ENCODE results near the gene MTCL1.
"Not testable (repeated sequence)": the region's sequence is repeated elsewhere in the genome, so short reads cannot be mapped to it uniquely, and the experiment has no call there.

MTCL1 gene

GRCh38 chr18:8745355-8746014 is 40.1 kb downstream of the MTCL1 start:
- no peak for DNase-seq

- no peak for DNase-seq
Observed at GRCh38 chr18:8747440-8747937, 42.1 kb downstream of the MTCL1 start.

DNA sequence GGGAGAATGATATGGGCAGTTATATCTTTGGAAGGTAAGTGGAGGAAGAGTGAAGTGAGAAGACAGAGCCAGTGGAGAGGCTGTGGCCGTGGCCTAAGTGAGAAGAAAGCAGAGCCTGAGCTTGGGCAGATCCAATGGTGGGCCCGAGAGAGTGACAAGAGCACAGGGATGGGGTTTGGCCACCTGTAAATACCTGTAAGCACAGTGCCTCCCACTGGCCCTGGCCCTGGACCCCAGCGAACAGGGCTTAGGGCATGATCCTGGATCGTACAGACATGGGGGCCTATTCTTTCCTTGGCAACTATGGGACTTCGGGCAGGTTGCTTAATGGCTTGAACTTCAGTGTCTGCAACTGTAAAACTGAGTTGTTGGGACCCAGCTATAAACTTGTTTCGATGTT is 44.1 kb downstream of the MTCL1 start:
- no peak for DNase-seq

- DNase-seq = no peak
Observed at GRCh38 chr18:8750954-8751415, 45.6 kb downstream of the MTCL1 start.

DNA sequence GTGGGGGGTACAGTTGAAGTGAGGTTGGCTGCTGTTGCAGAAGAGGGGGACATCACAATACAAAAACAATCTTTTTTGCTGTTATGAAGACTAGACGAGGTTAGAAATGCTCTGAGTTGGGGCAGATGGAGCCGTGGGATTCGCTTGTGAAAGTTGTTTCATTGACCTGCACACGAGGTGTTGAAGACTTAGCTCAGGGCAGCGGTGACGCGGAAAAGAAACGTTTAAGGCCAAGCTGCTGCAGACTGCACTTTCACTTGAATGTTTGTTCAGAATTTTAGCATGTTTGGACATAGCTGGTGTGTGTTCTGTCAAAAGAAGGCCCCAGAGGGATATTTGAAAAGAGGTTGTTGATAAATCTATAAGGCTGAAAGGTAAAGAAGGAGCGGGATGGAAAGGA is 46.3 kb downstream of the MTCL1 start:
- no peak for DNase-seq

- no peak for DNase-seq
Observed at GRCh38 chr18:8752329-8752728, 47.0 kb downstream of the MTCL1 start.

GRCh38 chr18:8754995-8755960 is 49.9 kb downstream of the MTCL1 start:
- DNase-seq = no peak

- no peak for DNase-seq
Observed at GRCh38 chr18:8756571-8756970, 51.2 kb downstream of the MTCL1 start.

DNA sequence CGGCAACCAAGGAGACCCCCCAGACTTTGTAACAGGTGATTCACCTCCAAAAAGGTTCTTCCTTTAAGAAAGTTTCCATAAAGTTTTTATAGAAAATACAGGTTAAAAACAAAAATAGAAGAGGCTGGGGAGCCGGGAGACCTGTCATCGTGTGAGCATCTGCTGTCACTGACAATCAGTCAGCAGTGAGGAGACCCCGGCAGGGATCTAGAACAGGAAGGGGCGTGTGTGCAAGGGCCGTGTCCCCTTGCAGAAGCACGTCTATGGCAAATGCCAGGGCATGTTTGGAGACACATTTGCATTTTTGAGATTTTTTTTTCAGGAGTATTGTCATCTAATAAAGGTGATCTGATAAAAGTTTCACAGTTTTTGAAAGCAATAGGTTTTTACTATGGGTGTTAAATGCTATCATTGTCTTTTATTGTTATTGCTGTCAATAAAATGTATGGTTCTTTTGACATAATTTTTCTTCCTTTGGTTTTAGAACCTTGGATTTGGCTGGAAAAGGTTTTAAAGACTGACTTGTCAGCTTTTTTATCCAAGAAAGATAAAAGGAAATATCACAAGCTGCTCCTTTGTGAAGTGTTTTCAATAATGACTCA is 52.1 kb downstream of the MTCL1 start:
- DNase-seq = no peak

DNA sequence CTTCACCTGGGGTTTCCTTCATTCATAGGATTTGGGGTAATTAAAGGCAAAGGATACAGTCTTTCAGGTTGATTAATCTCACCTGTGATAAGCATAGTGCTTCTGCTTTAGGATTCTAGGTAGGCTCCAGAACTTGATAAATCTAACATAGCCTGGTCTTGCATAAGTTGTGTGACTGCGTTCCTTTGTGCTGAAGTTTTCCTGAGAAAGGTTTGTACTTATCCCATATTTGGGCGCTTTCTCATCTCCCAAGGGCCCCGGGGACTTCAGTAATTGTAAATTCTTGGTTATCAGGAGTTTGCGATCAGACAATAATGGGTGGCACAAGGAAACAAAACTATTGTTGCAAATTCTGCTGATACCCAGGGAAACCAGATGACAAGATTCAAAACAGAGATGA is 53.1 kb downstream of the MTCL1 start:
- DNase-seq = no peak

GRCh38 chr18:8760984-8761383 is 55.6 kb downstream of the MTCL1 start:
- DNase-seq = no peak

- DNase-seq = not testable (repeated sequence)
Observed at GRCh38 chr18:8761535-8761934, 56.2 kb downstream of the MTCL1 start.

DNA sequence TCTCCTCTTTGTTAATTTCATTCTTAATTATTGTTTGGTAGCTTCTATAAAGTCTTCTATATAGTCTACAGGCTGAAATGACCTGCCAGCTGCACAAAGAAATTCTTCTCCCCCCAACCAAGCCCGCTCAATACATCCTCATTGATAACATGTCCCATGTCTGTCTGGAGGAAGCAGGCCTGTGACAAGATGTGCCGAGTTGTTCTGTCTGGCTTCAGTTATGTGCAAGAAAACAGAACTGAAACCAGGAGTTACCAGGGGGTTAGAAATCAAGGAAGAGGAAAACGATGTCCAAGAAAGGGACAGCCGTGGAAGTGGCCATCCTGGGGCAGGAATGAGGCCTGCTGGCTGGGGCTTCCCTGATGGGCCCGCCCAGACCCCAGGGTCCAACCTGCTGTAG is 57.6 kb downstream of the MTCL1 start:
- no peak for DNase-seq

DNA sequence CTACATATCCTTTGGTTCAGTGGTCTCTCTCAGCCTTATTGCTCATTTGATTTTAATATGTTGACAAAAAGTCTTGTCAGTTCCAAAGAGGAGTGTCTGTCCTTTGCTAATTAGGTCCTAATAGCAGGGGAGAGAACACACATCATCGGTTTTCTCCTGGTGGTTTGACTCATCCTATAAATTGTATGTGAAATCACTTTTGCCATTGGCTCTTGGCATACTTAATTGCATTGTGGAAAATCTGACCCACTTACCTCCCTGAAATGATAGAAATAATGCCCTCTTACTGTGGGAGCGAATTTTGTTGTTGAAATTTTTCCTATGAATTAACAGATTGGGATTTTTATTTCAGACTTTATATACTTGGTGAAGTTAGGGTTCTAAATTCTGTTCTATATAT is 58.3 kb downstream of the MTCL1 start:
- no peak for DNase-seq

- DNase-seq = no peak
Observed at GRCh38 chr18:8765783-8766463, 60.6 kb downstream of the MTCL1 start.

DNA sequence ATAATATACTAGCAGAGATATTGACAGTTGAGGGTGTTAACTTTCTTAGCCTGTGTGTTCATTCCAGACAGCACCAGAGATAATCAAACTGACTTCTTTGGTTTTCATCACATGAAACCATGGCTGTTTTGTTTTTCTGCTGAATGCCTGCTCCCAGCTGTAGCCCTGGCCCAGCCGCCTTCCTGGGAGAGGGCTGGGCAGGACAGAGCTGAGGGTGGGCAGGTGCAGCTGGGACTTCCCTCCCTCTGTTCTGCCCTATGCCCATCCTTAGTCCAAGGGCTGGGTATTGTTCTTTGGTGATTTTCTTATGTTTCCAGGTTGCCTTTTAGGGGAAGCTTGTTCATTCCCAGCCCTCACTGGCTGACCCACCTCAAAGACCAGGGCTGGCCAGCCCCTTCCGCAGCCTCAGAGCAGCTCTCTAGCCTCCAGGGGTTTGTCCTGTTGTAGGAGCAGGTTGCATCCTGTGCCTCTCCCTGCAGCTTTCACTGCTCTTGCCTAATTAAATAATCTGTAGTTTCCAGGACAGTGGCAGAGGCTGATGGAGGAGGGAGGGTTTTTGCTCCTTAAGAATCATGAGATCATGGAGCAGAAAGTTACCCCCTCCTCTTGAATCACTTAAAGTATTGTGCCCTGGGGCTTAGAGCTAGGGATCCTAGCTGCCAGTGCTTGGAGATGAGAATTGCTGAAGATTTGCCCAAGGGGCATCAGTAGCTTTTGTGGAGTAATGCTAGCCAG is 61.4 kb downstream of the MTCL1 start:
- DNase-seq = no peak

DNA sequence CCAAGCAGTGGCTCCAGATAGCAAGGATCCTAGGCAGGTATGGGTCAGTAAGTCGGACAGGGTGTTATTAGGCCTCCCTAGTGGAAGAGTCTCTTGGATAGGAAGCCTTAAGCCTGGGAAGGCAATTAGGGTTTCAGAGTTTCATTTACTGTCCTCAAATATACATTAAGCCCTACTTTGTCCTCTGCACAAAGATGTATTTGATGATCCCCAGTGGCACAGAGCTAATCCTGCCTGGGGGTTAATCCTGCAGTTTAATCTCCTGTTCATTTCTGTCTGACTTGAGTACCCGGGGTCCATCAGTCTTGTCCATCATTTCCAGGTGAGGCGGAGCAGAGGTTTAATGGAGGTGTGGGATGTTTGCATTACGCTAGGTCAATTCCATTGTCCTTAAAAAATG is 62.0 kb downstream of the MTCL1 start:
- DNase-seq = no peak

GRCh38 chr18:8769509-8770095 is 64.2 kb downstream of the MTCL1 start:
- DNase-seq = no peak

- no peak for DNase-seq
Observed at GRCh38 chr18:8770657-8771056, 65.3 kb downstream of the MTCL1 start.

DNA sequence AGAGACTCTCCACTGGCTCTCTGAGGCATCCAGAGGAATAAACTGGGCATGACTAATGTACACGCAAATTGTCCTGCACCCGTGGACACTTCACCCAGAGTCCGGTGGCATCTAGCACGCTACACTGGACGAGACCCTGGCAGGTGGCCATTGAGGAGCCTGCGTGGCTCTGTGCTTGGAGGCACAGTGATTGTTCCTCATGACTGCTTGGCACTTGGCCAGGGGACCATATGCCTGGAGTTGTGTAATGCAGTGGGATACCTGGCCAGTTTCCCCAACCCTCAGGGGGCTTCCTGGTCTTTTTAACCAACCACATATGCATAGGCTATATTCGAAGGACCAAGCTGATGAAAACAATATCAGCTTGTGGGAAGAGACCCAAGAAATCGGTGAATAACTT is 66.6 kb downstream of the MTCL1 start:
- no peak for DNase-seq

DNA sequence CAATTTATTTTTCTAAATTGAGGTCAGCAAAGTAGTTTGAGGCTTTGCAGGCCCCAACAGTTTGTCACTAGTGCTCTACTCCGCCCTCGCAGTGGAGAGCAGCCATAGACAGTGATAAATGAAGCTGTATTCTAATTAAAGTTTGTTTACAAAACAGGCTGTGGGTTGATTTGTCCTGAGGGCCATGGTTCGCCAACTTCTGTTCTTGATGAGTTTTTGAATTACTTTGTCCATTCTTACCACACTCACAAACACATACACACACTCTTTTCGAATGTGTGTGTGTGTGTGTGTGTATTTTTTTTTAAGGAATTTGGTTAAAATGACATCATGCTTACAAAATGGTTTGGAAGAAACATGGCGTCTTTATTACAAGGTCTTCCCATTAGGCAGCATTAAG is 68.6 kb downstream of the MTCL1 start:
- no peak for DNase-seq

Data from NCI-H1436 (cell line).